Central memory CD8-positive, alpha-beta T cell (primary cell): ENCODE measurements around the gene PPP3CA.
A peak's percentile ranks its signal among the peaks of the same experiment; 100 is the strongest.
"Not testable (repeated sequence)": the region's sequence is repeated elsewhere in the genome, so short reads cannot be mapped to it uniquely, and the experiment has no call there.

Experiments
- ATAC-seq: fragments of 150-1000 bp; cut with Tn5 transposase; replicated peaks from 2 replicates; pipeline ENCODE4 v1.10.0; 2022; ENCODE audit warnings: mild to moderate bottlenecking, moderate FRiP score, moderate number of reproducible peaks; ENCODE audit not compliant: poor library complexity, severe bottlenecking; ENCODE audit errors: extremely low read depth
- DNase-seq, 2 donors: peaks; one replicate each; pipeline ENCODE4 v3.0.0; 2021; ENCODE audit warnings: low spot score in 2 of 2
- H3K27ac Mint-ChIP-seq: one replicate; pipeline ENCODE4 v1.8.0; 2022; ENCODE audit warnings: low read depth, mild to moderate bottlenecking, moderate library complexity, mixed read lengths
- H3K27me3 Mint-ChIP-seq: one replicate; pipeline ENCODE4 v1.8.0; 2022; ENCODE audit warnings: mixed read lengths
- H3K36me3 Mint-ChIP-seq: one replicate; pipeline ENCODE4 v1.8.0; 2022; ENCODE audit warnings: mild to moderate bottlenecking, moderate library complexity, mixed read lengths; ENCODE audit not compliant: insufficient read depth
- H3K4me1 Mint-ChIP-seq: one replicate; pipeline ENCODE4 v1.8.0; 2022; ENCODE audit warnings: mixed read lengths
- H3K4me3 Mint-ChIP-seq: one replicate; pipeline ENCODE4 v1.8.0; 2022; ENCODE audit warnings: mild to moderate bottlenecking, moderate library complexity, mixed read lengths
- H3K9me3 Mint-ChIP-seq: one replicate; pipeline ENCODE4 v1.8.0; 2022; ENCODE audit warnings: mixed read lengths

Gene PPP3CA

DNA sequence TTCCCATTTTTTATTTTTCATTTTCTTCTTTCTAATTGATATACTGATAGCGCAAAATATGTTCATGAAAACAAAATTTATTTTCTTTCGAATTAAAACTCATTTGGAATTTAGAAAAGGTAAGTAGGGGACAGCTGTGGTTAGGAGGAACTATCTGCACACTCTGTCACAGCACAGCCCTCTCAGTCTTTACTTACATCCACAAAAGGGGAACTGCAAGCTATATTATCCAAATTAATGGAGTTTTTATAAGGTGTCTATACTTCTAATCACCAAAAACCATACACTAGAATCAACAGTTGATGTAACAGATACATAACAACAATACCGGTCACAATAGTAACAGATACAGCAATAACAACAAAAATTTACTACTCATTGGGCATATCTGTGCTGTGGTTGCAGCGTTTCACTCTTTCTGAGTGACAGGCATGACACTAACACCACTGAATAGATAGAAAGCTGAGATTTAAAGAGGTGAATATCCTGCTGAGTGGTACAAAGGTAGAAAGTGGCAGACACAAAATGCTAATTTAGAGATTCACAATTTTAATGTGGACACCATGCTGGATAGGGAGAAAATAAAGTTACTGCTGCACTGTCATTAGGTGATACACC is 160.7 kb downstream of the PPP3CA start:
- no peaks in the 10 kb centered on the region for H3K27me3 Mint-ChIP-seq
- no peak for ATAC-seq
- no peak for DNase-seq

GRCh38 chr4:101184668-101185067 is 162.7 kb downstream of the PPP3CA start:
- Mint-ChIP-seq H3K4me1 (peaks cover 42% of the 10 kb centered on the region), H3K36me3 (peaks cover 2% of the 10 kb centered on the region), H3K27ac (no peak overlapping the region), H3K27me3 (no peaks in the 10 kb centered on the region), H3K9me3 (no peaks in the 10 kb centered on the region), H3K4me3 (no peak overlapping the region)
- ATAC-seq (no peak), DNase-seq (no peak)

More for the DNA sequence above, 160.7 kb downstream of the PPP3CA start:
- Mint-ChIP-seq H3K4me1 (peaks cover 44% of the 10 kb centered on the region), H3K4me3 (no peak overlapping the region), H3K27ac (no peak overlapping the region), H3K9me3 (no peaks in the 10 kb centered on the region), H3K36me3 (peaks cover 2% of the 10 kb centered on the region)

DNA sequence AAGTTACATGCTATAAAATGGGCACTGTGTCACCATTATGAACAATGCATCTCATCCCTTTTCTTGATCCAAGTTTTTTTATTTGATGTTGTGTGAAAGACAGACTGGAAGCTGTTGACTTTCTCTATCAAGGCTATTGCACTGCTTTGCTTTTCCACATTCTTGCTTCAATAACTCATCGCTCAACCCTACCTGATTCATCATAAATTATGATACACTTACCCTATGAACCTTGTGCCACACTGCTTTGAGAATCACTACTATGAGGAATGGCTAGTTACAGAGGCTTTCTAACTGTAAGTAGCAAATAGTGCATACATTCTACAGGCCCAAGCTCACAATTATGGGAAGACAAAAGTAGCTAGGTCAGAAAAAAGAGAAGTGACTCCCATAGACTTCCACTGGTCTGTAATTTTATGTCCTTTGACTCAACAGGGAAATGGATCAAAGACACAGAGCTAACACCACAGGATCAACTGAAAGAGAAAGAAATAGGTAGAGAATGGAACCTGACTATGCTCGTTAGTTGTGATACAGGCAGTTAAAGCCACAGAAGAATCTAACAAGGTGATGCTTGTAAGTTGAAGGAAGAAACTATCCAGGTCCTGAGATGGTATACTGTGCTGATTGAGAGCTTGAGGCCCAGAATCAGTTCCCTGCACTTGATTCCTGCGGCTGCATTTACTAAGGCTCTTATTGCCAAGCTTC is 163.5 kb downstream of the PPP3CA start:
- H3K27ac Mint-ChIP-seq, result no peak overlapping the region
- peaks cover 39% of the 10 kb centered on the region for H3K4me1 Mint-ChIP-seq
- no peaks in the 10 kb centered on the region for H3K27me3 Mint-ChIP-seq
- H3K9me3 Mint-ChIP-seq, result no peaks in the 10 kb centered on the region
- no peak overlapping the region for H3K4me3 Mint-ChIP-seq
- ATAC-seq, result no peak
- no peak for DNase-seq
- peaks cover 2% of the 10 kb centered on the region for H3K36me3 Mint-ChIP-seq

DNA sequence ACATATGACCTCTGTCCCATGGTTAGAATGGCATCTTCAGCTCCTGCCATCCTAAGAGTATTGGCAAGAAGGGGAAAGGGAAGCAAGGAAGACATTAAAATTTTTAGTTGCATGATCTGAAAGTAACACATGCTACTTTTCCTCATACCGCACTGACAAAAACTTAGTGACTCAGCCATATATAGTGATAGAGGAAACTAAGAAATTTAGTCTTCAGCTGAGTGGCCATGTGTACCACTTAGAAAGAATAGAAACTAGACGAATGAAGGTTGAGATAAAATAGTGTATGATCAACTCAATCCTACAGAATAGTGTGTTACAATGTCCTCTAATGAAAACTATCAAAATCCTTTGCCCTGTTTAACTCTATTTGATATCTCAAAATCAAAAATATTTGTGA is 164.1 kb downstream of the PPP3CA start:
- Mint-ChIP-seq H3K27ac (no peak overlapping the region), H3K36me3 (peaks cover 2% of the 10 kb centered on the region), H3K4me3 (no peak overlapping the region), H3K27me3 (no peaks in the 10 kb centered on the region), H3K9me3 (no peaks in the 10 kb centered on the region), H3K4me1 (peaks cover 40% of the 10 kb centered on the region)
- ATAC-seq (no peak), DNase-seq (no peak)

- H3K27ac Mint-ChIP-seq, H3K36me3 Mint-ChIP-seq, H3K27me3 Mint-ChIP-seq, H3K4me3 Mint-ChIP-seq, ATAC-seq, H3K9me3 Mint-ChIP-seq, DNase-seq: not testable (repeated sequence)
- H3K4me1 Mint-ChIP-seq, result peaks cover 36% of the 10 kb centered on the region
These were observed 164.6 kb downstream of the PPP3CA start for GRCh38 chr4:101182688-101183087.

GRCh38 chr4:101178731-101179130 is 168.6 kb downstream of the PPP3CA start:
- Mint-ChIP-seq H3K27me3 (no peaks in the 10 kb centered on the region), H3K4me3 (no peak overlapping the region), H3K9me3 (no peaks in the 10 kb centered on the region), H3K4me1 (peaks cover 41% of the 10 kb centered on the region), H3K36me3 (peaks cover 4% of the 10 kb centered on the region), H3K27ac (peak overlapping the region; percentile 6)
- ATAC-seq (no peak), DNase-seq (no peak)

DNA sequence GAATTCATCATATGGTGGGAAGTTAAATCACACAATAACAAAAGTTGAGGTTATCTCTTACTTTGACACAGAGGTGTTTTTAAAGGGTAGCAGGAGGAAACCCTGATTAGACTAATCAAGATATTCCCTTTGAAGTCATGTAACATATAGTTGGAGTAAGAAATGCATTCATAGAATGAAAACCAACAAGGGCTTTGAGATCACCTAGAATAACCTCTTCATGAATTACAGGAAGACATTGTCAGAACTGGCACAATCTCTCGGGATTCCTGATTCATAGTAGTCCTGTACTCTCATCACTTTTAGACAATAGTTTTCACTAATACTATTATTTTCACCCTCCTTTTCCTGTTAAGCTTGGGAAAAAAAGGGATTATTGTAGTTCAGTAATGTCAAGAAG is 170.2 kb downstream of the PPP3CA start:
- H3K4me1 Mint-ChIP-seq, result peaks cover 37% of the 10 kb centered on the region
- ATAC-seq (no peak), DNase-seq (no peak)
- no peaks in the 10 kb centered on the region for H3K9me3 Mint-ChIP-seq
- no peaks in the 10 kb centered on the region for H3K27me3 Mint-ChIP-seq
- H3K27ac Mint-ChIP-seq, result no peak overlapping the region
- no peak overlapping the region for H3K4me3 Mint-ChIP-seq
- H3K36me3 Mint-ChIP-seq, result peaks cover 1% of the 10 kb centered on the region

- ATAC-seq (no peak), DNase-seq (no peak)
- H3K27ac Mint-ChIP-seq, result no peak overlapping the region
- peaks cover 33% of the 10 kb centered on the region for H3K4me1 Mint-ChIP-seq
- H3K36me3 Mint-ChIP-seq, result peaks cover 1% of the 10 kb centered on the region
- no peaks in the 10 kb centered on the region for H3K27me3 Mint-ChIP-seq
- H3K9me3 Mint-ChIP-seq, result no peaks in the 10 kb centered on the region
- H3K4me3 Mint-ChIP-seq, result no peak overlapping the region
These were observed 171.2 kb downstream of the PPP3CA start for GRCh38 chr4:101175896-101176676.

DNA sequence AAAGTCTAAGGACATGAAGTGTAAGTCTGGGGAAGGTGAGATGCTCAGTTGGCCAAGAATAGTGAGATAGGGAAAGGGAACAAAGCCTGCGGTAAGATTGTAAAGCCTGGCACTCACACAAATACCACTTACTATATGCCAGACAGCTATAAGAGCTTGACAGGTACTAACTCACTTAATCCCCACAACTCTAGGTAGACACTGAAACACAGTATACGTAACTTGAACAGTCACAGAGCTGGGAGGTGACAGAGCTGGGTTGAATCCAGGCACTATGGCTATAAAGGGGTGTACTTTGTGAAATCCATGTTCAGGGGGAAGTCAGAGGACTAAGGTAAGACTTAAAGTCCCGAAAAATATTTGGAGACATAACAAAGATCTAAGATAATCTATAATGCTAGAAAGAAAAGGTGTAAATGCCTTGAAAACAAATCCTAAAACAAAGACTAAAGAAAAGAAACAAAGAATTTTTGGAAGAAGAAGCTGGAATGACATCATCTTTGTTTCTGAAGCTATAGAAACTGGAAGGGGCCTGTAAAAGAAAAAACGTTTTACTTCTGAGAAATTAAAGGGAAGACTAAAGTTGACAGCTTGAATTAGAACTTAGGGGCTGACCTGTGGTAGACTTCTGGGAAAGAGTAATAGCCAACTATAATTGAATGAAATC is 172.5 kb downstream of the PPP3CA start:
- no peak overlapping the region for H3K27ac Mint-ChIP-seq
- H3K27me3 Mint-ChIP-seq, result no peaks in the 10 kb centered on the region
- no peaks in the 10 kb centered on the region for H3K9me3 Mint-ChIP-seq
- DNase-seq, result no peak
- peaks cover 33% of the 10 kb centered on the region for H3K4me1 Mint-ChIP-seq
- H3K4me3 Mint-ChIP-seq, result no peak overlapping the region
- ATAC-seq, result no peak
- H3K36me3 Mint-ChIP-seq, result peaks cover 1% of the 10 kb centered on the region

- Mint-ChIP-seq H3K9me3 (no peaks in the 10 kb centered on the region), H3K27ac (no peak overlapping the region), H3K36me3 (peaks cover 1% of the 10 kb centered on the region), H3K4me3 (no peak overlapping the region), H3K4me1 (peaks cover 23% of the 10 kb centered on the region), H3K27me3 (no peaks in the 10 kb centered on the region)
- ATAC-seq (no peak), DNase-seq (no peak)
These were observed 175.0 kb downstream of the PPP3CA start for GRCh38 chr4:101172369-101172768.

GRCh38 chr4:101171747-101172146 is 175.6 kb downstream of the PPP3CA start:
- no peak overlapping the region for H3K27ac Mint-ChIP-seq
- no peaks in the 10 kb centered on the region for H3K9me3 Mint-ChIP-seq
- peaks cover 1% of the 10 kb centered on the region for H3K36me3 Mint-ChIP-seq
- no peaks in the 10 kb centered on the region for H3K27me3 Mint-ChIP-seq
- DNase-seq (no peak), ATAC-seq (no peak)
- no peak overlapping the region for H3K4me3 Mint-ChIP-seq
- H3K4me1 Mint-ChIP-seq, result peaks cover 23% of the 10 kb centered on the region
